Fibroblast of skin of left quadriceps (primary cell): ENCODE measurements around the gene CASP1.

Experiments used
- DNase-seq, 2 experiments: peaks; one replicate each; pipeline ENCODE4 v3.0.0-alpha.2; 2013; ENCODE audit warnings: low read depth in 2 of 2

The CASP1 gene

DNA sequence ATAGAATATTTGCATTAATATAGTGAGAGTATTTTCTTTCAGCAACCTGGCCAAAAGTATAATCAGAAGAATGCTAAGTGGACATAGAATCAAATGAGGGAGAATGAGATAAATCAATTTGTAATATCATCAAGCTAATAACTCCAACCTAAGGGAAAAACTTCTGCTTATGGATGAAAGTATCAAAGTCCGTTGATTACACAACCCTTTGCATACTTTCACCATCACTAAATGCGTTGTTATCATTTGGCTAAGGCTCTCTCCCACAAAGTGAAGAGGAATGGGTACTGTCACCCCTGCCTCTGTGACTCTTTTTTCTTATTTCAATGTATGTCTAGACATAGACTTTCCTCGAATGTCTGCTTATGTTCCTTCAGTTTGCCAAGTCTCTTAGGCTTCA lies 50.1 kb downstream of the CASP1 start:
- DNase-seq, result no peak

DNA sequence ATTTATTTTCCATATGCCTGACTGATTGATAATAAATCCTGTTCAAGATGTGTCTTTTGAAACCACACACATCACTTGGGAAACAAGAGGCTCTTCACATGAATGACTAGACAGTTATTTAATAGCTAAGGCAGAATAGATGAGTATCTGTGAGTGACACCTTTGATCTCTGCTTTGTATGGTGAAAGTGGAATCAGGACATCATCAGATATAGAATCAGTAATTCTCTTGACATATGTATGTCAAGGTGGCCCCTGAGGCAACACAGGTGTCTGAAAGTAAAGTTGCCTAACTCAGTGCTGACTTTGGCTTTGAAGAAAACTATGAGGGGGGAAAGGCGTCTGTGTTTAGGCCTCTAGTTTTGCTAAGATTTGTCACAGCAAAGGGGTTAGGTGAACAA lies 55.1 kb downstream of the CASP1 start:
- DNase-seq, result no peak
